PFSK-1 (cell line): ENCODE results near the gene SLC9A9.

Experiments
- FOXP2 ChIP-seq: optimal IDR thresholded peaks from 2 replicates; pipeline ENCODE3; 2011; ENCODE audit warnings: borderline replicate concordance, control low read depth, inconsistent platforms; ENCODE audit not compliant: insufficient read depth; ENCODE audit errors: extremely low read length, extremely low read depth
- POLR2AphosphoS5 ChIP-seq: IDR thresholded peaks from 2 replicates; pipeline ENCODE4 v1.6.1; 2012; ENCODE audit warnings: low read depth, mild to moderate bottlenecking, control low read depth, low read length, moderate library complexity
- REST ChIP-seq, 2 experiments: IDR thresholded peaks; 2 replicates each; pipeline versions ENCODE4 v1.6.1 to v1.8.0; 2011 to 2012; ENCODE audit warnings: low read depth in 2 of 2, low read length in 2 of 2, control low read depth in 1 of 2, inconsistent platforms in 1 of 2, mild to moderate bottlenecking in 1 of 2, moderate library complexity in 1 of 2; ENCODE audit not compliant: insufficient read depth in 1 of 2
- SIN3A ChIP-seq: IDR thresholded peaks from 2 replicates; pipeline ENCODE4 v1.6.1; 2012; ENCODE audit warnings: mild to moderate bottlenecking, low read length, moderate library complexity, borderline replicate concordance; ENCODE audit not compliant: insufficient read depth
- TAF1 ChIP-seq: IDR thresholded peaks from 2 replicates; pipeline ENCODE4 v1.6.1; 2012; ENCODE audit warnings: low read length, control low read depth, borderline replicate concordance; ENCODE audit not compliant: insufficient read depth

Gene SLC9A9

GRCh38 chr3:143888166-143888565 is 39.9 kb upstream of the SLC9A9 start:
- TF ChIP-seq SIN3A (no peak), POLR2AphosphoS5 (no peak), FOXP2 (no peak), TAF1 (no peak), REST (IDR thresholded peaks at IDR 0.05; ENCODE audit: insufficient read depth in 1 of 2, low read depth in 2 of 2, low read length in 2 of 2) (no peak)

GRCh38 chr3:143885780-143886427 is 37.6 kb upstream of the SLC9A9 start:
- TF ChIP-seq TAF1, result no peak
- TF ChIP-seq POLR2AphosphoS5, result no peak
- TF ChIP-seq SIN3A, result no peak
- no peak for TF ChIP-seq REST (IDR thresholded peaks at IDR 0.05; ENCODE audit: insufficient read depth in 1 of 2, low read depth in 2 of 2, low read length in 2 of 2)

DNA sequence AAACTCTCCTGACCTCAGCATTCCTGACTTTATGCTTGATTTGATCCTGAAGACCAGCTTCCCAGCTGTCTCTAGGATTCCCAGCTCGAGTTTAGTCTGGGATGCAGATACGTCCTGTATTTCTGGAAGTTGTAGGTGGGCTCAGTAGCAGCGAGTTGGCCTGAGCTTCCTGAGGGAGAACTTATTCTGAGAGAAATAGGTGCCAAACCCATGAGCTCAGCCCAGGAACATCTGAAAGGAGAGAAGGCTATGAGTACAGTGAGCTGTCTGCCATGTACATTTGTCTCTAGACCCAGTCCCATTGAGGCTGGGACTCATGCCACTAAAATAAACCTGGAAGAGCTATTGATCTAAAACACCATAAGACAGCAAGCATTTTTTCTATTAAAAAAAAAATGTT is 36.6 kb upstream of the SLC9A9 start:
- TF ChIP-seq TAF1, result no peak
- no peak for TF ChIP-seq POLR2AphosphoS5
- no peak for TF ChIP-seq REST (IDR thresholded peaks at IDR 0.05; ENCODE audit: insufficient read depth in 1 of 2, low read depth in 2 of 2, low read length in 2 of 2)
- TF ChIP-seq SIN3A, result no peak
- no peak for TF ChIP-seq FOXP2

DNA sequence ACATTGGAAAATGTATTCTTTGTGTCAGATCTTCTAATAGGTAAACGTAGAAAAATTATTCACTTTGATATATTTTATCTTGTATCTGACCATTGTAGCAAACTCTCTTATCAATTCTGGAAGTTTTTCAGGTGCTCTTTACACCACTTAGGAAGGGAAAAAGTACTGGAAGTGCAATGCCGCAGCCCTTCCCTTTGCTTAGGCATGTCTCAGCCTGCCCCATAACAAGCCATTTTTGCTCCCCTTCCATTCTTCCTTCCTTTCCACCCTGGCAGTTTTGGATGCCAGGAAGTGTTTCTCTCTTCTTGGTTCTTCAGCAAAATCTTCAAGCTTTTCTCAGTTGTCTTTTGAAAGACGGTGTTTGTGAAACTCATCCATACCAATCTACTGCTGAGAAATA is 34.9 kb upstream of the SLC9A9 start:
- no peak for TF ChIP-seq TAF1
- no peak for TF ChIP-seq SIN3A
- TF ChIP-seq FOXP2, result no peak
- no peak for TF ChIP-seq POLR2AphosphoS5
- no peak for TF ChIP-seq REST (IDR thresholded peaks at IDR 0.05; ENCODE audit: insufficient read depth in 1 of 2, low read depth in 2 of 2, low read length in 2 of 2)

DNA sequence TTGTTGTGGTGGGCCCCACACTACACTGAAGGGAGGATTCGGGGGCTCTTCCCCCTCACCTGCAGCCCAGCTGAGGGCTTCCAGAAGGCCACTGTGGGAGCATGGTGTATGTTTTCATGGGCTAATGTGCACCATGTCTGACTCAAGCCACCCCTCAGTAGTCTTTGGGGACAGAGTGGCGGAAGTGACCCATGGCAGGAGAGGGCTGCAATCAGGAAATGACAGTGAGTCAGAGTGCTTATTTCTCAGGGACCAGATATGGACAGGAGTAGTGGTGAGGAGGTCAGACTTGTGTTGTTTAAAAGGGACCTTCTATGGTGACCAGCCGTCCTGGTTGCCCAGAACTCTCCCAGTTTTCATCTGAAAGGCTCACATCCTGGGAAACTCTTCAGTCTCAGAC is 32.8 kb upstream of the SLC9A9 start:
- TF ChIP-seq SIN3A, result no peak
- TF ChIP-seq TAF1, result no peak
- no peak for TF ChIP-seq REST (IDR thresholded peaks at IDR 0.05; ENCODE audit: insufficient read depth in 1 of 2, low read depth in 2 of 2, low read length in 2 of 2)
